Lung (tissue), 12 donors: ENCODE measurements around the gene HECW1. TPM values are rescaled to one million over a fixed set of nuclear protein-coding genes. Genes with fewer than 3 reads are reported as not detected.
A peak's percentile ranks its signal among the peaks of the same experiment; 100 is the strongest.

Source experiments
- ATAC-seq: fragments of 200-7000 bp; cut with Tn5 transposase; one replicate; pipeline ENCODE4 v1.9.1; 2020; ENCODE audit warnings: moderate number of reproducible peaks; ENCODE audit not compliant: insufficient read depth, low FRiP score
- DNase-seq, 3 donors: peaks; one replicate each; pipeline ENCODE4 v3.0.0-alpha.2; 2013 to 2017
- H3K27ac ChIP-seq, 2 donors: one replicate each; pipeline ENCODE4 v1.5.1; 2013; ENCODE audit warnings: mild to moderate bottlenecking in 2 of 2, moderate library complexity in 2 of 2, control low read depth in 1 of 2, inconsistent platforms in 1 of 2, low read depth in 1 of 2, low read length in 1 of 2
- H3K27me3 ChIP-seq, 3 donors: one replicate each; pipeline ENCODE4 v1.5.1; 2013; ENCODE audit warnings: low read length in 2 of 3; ENCODE audit not compliant: control insufficient read depth in 3 of 3, insufficient read depth in 3 of 3
- H3K36me3 ChIP-seq, 4 donors: one replicate each; pipeline ENCODE4 v1.5.1; 2013; ENCODE audit warnings: low read length in 4 of 4, mild to moderate bottlenecking in 1 of 4, moderate library complexity in 1 of 4; ENCODE audit not compliant: control insufficient read depth in 4 of 4, insufficient read depth in 4 of 4
- H3K4me1 ChIP-seq, 5 donors: one replicate each; pipeline ENCODE4 v1.5.1; 2013; ENCODE audit warnings: low read length in 5 of 5, mild to moderate bottlenecking in 2 of 5, moderate library complexity in 1 of 5; ENCODE audit not compliant: control insufficient read depth in 5 of 5, insufficient read depth in 5 of 5
- H3K4me3 ChIP-seq: one replicate; pipeline ENCODE4 v1.5.1; 2013; ENCODE audit warnings: mild to moderate bottlenecking, control low read depth, moderate library complexity
- H3K9ac ChIP-seq, 2 donors: one replicate each; pipeline ENCODE4 v1.5.1; 2013; ENCODE audit warnings: low read length in 2 of 2, control low read depth in 1 of 2; ENCODE audit not compliant: insufficient read depth in 1 of 2
- H3K9me3 ChIP-seq, 4 donors: one replicate each; pipeline ENCODE4 v1.5.1; 2013; ENCODE audit warnings: low read length in 3 of 4, mild to moderate bottlenecking in 1 of 4, moderate library complexity in 1 of 4; ENCODE audit not compliant: control insufficient read depth in 4 of 4, insufficient read depth in 3 of 4
- CTCF ChIP-seq: IDR thresholded peaks from 2 replicates; pipeline ENCODE4 v1.5.1; 2012; ENCODE audit warnings: mild to moderate bottlenecking; ENCODE audit errors: control extremely low read depth, extremely low read depth
- WGBS, 2 donors: extraction: QIAGEN DNeasy Blood & Tissue Kit; methylation state at CpG; one replicate each; pipeline ENCODE4 v1.1.7; 2013; 5-methylcytosine and 5-hydroxymethylcytosine counted together
- polyA plus RNA-seq, 2 donors: library from polyadenylated mRNA; stranded (reverse); fragments of 200-250 nt; gene quantifications; one replicate each; pipeline ENCODE4 v1.2.1, GENCODE V29; 2013
- total RNA-seq, 2 donors: library from RNA; depleted of rRNA in 1 of 2; stranded (reverse); fragments of >200 nt in 1 of 2; gene quantifications; one replicate each; pipeline ENCODE4 v1.2.1, GENCODE V29; 2014 to 2021
- donor health status: control.
- donor health status: control.
- donor health status: Bipolar disorder and iron deficiency.
- donor health status: healthy.
- donor health status: DM: yes; HTN: yes; CAD: no.

HECW1 gene
- total and polyA plus RNA-seq, 4 donors: 0.05 to 0.21 (median 0.13) TPM

DNA sequence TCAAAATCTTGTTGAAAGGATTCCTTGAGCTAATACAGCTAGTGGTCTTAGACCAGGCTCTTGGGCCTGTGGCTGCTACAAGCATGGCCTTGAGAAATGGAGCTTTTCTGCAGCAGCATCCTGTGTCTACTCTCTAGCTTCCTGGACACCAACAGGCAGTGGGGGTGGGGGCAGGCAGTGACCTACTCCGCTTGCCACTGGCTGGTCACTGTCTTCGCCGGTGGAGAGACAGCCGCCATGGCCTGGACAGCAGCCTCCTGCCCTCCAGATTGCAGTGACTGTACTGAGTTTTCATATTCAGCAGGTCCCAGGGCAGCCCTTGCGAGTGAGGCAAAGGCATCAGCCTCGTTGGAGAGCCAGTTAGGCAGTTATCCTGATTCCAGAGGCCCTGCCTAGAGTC, 204.6 kb downstream of the HECW1 start:
- H3K4me3 ChIP-seq: no peak overlapping the region
- no peaks in the 10 kb centered on the region for H3K36me3 ChIP-seq
- ATAC-seq (no peak), DNase-seq (no peak)
- H3K27me3 ChIP-seq: no peaks in the 10 kb centered on the region
- H3K9ac ChIP-seq: no peak overlapping the region
- H3K4me1 ChIP-seq: peaks cover 0 to 15% (median 6%) of the 10 kb centered on the region in 5 donors
- no peak for TF ChIP-seq CTCF
- H3K27ac ChIP-seq: no peak overlapping the region
- WGBS, 2 donors: 69 to 75% methylated on average over 6 of the region's 6 CpGs
- peaks cover 0 to 2% (median 0%) of the 10 kb centered on the region in 4 donors for H3K9me3 ChIP-seq

DNA sequence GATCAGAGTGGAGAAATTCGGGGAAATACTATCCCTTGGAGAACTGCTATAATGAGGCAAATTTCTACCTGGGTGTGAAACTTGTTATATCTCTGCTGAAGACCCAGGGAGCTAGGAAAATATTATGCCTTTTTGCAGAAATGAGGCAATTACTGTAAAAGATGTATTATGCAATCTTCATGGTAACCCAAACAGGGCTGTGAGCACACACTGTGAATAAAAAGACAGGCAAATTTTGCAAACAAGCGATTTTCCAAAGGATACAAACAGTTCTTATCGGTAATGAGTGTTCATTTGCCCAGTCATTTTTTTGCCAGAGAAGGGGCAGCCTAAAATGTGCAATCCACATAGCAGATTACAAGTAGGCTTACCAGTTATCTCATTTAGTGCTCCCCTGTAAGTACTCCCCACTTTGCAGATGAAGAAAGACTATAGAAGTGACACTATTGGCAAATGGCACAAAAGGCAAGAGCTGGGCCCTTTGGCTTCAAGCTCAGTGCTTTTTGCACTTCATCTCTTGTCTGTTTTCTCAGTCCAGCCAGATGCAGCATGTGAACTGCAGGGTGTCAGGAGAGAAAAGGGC, 205.8 kb downstream of the HECW1 start:
- ATAC-seq: peak; percentile 27
- 69 to 75% methylated on average over 3 of the region's 3 CpGs for WGBS, 2 donors
- no peak overlapping the region for H3K27ac ChIP-seq
- no peaks in the 10 kb centered on the region for H3K36me3 ChIP-seq
- TF ChIP-seq CTCF: no peak
- H3K4me1 ChIP-seq: peaks cover 0 to 15% (median 6%) of the 10 kb centered on the region in 5 donors
- DNase-seq: peak; percentile 45 to 80 (median 79)
- H3K27me3 ChIP-seq: no peaks in the 10 kb centered on the region
- H3K9ac ChIP-seq: no peak overlapping the region
- no peak overlapping the region for H3K4me3 ChIP-seq
- H3K9me3 ChIP-seq: peaks cover 0 to 2% (median 0%) of the 10 kb centered on the region in 4 donors

DNA sequence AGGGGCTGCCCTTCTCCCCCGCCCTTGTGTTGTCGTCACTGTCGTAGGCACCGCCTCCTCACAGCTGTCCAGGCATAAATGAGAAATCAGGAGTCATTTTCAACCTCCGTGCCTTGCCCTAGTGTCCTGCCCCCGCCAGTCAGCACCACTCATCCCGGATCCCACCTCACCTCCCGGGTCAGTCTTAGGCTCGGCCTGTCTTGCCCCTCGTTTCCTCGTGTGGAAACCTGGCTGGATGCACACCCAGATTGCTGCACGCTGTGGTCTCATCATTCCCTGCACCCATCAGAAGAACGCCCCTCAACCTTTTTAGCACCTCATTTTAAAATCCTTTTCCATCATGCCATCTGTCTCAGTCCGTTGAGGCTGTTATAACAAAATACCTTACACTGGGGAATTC, 213.1 kb downstream of the HECW1 start:
- DNase-seq (no peak), ATAC-seq (no peak)
- no peaks in the 10 kb centered on the region for H3K9me3 ChIP-seq
- H3K4me1 ChIP-seq: no peaks in the 10 kb centered on the region
- no peak overlapping the region for H3K4me3 ChIP-seq
- WGBS, 2 donors: 76 to 78% methylated on average over 14 of the region's 14 CpGs
- no peak overlapping the region for H3K27ac ChIP-seq
- TF ChIP-seq CTCF: no peak
- no peaks in the 10 kb centered on the region for H3K27me3 ChIP-seq
- no peaks in the 10 kb centered on the region for H3K36me3 ChIP-seq
- no peak overlapping the region for H3K9ac ChIP-seq

- no peak for TF ChIP-seq CTCF
- Histone ChIP-seq H3K36me3 (no peaks in the 10 kb centered on the region), H3K27ac (no peak overlapping the region), H3K4me3 (no peak overlapping the region), H3K9ac (no peak overlapping the region), H3K9me3 (peaks cover 0 to 2% (median 0%) of the 10 kb centered on the region in 4 donors), H3K4me1 (no peaks in the 10 kb centered on the region), H3K27me3 (no peaks in the 10 kb centered on the region)
- WGBS, 2 donors: 90 to 93% methylated on average over 9 of the region's 9 CpGs
- ATAC-seq (no peak), DNase-seq (peak in 1 of 3 donors; percentile 13)
These were observed 215.9 kb downstream of the HECW1 start for GRCh38 chr7:43328336-43328735.
